Measurements from ENCODE around the gene APBB2.
"Not testable (repeated sequence)": the region's sequence is repeated elsewhere in the genome, so short reads cannot be mapped to it uniquely, and the experiment has no call there.

APBB2 gene

DNA sequence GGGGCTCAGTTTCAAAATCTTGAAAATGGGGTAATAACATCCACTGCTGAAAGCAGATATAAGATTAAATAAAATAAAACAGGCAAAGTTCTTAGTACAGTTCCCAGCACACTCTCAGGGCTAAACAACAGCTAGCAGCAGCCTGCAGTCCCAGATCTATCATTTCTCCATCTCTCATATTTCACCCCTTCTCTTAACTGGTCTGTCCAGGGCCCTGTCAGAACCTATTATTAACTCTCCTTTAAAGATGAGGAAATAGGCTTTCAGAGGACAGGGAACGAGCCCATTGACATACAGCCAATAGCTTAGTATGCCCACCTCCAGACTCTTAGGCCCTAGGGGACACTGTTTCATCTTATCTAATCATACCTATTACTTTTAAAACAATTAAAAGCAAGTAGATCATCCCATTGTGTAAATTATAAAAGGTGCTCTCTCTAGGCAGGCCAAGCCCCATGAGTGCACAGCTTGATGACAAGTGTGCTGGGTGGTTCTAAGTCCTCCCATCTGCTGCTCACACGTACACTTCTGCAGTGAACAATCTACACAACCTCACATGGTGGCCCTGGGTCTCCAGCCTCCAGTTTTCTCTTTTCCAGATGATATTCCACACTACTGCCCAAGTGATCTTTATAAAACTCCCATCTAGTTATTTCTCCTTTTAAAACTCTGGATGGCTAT is 119.0 kb downstream of the APBB2 start:
- DNase-seq, result no peak

DNA sequence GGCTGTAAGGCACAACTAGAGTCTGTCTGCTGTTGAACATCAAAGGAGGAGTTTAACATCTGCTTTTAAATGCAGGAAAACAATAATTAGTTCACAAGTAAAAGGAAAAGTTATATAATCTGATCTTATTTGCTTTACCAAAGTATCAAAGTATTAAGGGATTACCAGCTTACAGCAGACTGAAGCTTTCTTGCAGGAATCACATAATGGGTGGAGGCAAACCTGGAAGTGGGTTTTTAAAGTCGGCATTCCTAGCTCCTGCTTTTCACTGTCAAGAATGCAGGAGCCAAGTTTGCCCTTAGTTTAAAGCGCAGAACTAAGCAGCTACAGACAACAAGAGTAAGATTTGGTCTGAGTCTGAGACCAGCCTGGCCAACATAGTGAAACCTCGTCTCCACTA is 122.2 kb downstream of the APBB2 start:
- DNase-seq, result no peak

DNA sequence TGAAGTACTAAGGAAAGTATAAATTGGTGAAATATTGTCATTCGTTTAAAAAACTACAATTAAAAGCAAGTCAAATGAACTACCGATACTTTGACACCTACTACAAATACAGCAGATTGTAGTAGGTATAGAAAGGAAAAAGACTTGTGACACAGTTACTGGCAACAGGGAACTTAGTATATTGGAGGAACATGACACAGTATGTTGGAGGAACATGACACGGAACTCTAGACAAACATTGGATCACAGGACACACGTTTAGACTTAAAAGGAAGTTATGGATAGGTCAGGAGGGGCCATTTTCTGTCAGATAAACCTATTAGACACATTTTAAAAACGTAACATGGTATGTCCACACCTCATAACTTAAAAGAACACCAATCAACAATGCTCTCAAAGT is 132.5 kb downstream of the APBB2 start:
- DNase-seq, result no peak

DNA sequence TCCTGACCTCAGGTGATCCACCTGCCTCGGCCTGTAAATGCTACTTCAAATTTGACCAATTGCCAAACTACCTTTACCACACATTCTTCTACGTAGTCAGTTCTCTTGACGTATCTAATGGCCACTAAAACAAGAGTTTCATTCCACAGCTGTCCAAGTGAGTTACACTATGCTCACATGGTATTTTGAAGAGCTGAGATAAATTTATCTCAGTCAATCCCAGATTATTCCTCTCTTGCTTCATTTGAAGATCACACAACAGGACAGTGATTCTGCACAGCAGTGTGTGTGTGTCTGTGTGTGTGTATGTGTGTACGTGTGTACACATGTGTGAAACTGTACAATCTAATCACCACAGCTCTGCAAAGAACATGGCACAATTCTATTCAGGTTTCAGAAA is 133.4 kb downstream of the APBB2 start:
- no peak for DNase-seq

DNA sequence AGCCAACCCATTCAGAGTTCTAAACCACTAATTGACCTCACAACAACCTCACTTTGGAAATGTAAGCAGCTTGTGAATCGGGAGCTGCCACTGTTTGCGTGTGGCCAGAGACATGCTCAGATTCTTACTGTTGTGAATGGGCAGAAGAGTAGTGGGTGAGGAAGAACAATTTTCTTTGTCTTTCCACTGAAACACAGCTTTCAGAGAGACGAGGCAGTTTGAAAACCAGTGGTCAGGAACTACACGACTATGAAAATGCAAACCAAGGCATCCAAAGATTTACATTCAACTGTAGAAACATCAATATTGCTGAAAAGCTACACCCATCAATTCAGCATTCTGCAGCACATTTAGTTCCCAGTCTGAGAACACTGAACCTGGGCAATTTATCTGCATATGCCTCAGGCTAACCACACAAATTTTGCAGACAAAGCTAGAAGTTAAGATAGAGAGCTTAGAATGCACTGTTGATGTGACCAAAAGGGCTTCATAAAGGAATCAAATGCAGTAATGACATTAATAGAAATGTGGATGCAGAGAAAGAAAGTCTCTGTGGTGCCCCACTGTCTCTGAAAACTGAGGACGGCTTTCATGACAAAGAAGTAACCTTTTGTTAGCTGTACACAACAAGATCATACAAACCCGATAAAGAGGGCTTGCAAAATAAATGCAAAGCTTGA is 134.3 kb downstream of the APBB2 start:
- DNase-seq, result no peak

DNA sequence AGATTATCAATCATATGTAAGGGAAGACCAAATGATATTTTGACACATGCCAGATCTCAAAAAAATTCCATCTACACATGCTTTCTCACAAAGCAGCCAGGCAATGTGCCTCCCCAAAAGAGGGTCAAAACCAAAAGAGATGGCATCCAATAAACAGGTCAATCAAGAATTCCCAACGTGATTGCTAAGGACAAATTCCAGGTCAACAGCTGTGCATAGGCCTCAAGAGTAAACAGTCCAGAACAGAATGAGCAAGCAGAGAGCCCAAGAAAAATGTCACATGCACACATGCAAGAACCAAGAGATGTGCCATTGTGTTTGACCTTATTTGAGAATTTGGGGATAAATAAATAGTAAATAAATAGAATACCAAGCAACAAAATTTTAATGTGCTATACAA is 136.7 kb downstream of the APBB2 start:
- DNase-seq, result no peak

DNA sequence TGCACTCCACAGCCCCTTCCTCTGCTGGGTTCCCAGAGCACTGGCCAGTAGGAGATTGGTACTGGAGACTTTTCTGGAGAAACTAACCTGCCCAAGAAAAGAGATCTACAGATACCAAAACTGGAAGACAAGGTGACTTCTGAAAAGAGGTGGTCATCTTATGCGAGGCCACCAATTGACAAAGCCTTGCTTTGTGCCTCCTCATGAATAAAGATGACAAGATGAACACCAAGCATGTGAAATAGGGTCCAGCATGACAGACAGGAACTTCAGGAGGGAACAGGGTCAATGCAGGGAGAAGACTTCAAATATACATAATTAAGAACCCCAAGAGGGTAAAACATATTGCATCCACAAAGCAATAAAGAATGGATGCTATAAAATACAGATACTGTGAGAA is 137.9 kb downstream of the APBB2 start:
- no peak for DNase-seq

DNA sequence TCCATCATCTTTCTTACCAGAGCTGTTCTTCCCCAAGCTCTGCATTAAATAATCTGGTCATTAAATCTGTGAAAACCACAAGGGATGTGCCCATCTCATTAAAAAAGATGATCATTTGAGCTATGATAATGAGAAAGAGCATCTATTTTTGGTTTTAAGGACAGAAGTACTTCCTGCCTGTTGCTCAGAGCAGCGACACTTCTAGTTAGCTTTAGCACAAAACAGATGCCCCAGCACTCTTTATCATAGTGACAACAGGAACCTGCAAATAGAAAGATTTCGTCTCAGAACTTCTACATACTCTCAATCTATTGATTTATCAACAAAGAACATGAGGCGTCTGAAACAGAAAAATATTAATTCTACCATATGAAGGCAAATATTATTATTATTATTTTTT is 140.1 kb downstream of the APBB2 start:
- no peak for DNase-seq

DNA sequence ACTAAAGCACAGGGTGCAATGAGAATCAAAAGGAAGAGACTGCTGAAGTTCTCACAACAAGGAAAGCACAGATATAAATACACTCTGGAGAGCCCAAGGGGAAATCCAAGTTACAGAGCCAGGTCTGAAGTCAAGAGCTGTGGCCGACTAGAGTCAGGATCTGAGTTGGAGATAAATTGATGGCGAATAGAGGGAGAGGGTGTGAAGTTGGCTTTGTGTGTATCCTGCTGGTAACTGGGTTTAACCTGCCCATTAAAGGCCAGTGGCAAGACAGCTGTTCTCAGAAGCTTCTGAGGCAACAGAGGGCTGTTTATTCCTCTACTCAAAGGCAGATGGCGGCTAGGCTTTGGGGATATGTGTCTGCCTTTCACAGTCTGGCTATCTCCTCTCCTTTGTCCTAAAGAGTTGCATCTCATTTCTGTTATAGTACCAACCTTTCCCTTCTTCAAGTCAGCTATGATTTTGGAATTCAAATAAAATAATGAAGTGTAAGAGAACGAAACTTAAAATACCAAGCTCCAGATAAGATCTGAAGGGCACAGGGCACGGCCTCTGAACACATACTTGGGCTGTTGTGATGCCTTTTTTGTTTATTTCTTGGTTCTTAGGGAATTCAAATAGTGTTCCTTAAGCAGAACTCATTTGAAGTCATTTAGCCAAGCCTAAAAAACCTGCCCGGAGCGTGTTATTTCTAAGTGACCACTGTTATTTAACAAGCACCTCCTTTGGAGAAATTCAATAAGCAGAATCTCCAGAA is 142.1 kb downstream of the APBB2 start:
- no peak for DNase-seq

DNA sequence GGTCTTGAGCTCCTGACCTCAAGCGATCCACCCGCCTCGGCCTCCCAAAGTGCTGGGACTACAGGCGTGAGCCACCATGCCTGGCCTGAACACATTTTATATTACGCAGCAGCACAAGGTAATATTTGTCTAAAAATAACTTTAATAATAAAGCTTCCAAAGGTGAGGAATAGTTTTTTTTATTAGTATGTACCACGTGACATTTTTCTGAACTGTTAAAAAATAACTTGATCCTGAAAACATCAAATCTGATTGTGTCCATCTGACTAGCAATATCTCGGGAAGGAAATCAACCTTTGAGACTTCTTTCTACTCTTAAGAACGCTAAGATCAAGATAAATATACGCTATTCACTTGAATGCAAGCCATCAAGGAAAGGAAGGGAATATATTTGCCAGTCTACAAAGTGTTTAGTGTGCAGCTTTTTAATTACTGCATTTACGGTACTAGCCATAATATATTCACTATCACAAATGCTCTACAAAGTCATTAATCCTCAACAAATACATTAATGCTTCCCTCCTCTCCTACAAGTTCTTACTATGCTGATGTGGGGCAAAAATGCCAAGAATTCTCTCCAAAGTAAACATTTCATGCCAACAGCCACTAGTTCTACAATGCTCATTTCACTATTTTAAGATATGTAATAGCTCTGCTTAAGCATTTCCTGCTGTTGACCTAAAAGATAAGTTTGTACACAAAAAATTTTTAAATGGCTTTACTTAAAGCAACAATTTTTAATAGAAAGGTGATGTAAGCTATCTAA is 143.6 kb downstream of the APBB2 start:
- no peak for DNase-seq

DNA sequence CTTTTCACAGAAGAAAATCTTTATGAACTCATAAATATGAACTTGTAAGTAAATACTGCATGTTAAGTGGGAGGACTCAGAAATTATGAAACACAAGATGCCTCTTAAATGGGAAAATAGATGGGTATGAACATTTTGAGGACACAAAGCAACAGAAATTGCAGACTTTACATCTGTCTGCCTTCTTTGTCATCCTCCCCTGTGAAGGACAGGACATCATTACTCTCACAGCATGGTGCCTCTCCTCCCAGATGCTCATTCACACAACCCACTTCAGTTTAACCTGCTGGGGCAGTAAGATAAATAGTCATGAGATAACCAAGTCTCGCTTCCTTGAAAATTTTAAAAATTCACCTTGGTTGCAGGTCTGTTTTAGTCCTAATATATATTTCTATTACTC is 144.5 kb downstream of the APBB2 start:
- DNase-seq, result peak; percentile 37

DNA sequence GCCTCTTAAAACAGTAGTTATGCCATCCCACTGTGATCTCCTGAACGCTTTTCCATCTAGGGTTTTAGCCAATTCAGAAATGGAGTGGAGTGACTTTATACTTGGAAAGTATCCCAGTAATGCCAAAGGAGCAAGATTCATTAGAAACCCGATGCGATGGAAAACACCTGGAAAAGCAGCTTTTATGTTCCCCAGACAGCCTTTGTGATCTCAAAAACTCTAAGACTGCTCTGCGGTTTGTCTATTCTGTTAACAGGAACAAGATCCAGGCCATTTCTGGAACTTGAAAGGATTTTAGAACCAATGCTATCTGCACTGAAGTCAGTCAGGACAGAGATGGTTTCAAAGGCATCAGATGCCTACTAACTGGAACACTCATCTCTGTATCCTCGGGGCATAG is 145.1 kb downstream of the APBB2 start:
- no peak for DNase-seq

DNA sequence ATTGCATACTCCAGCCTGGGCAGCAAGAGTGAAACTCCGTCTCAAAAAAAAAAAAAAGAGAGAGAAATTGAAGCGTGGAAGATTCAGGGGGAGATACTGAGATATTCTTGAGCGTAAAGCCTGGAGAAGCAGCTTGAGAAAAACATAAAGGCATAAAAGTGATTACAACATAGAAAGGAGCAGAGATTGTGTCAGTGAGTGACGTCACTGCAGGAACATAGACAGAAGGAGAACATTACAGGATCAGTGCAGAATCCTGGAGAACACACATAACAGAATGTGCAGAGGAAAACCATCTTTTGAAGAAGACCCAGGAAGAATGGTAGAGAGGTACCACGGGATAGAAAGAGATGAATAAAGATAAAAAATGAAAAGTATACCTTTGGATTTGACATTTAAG is 147.0 kb downstream of the APBB2 start:
- DNase-seq, result no peak

DNA sequence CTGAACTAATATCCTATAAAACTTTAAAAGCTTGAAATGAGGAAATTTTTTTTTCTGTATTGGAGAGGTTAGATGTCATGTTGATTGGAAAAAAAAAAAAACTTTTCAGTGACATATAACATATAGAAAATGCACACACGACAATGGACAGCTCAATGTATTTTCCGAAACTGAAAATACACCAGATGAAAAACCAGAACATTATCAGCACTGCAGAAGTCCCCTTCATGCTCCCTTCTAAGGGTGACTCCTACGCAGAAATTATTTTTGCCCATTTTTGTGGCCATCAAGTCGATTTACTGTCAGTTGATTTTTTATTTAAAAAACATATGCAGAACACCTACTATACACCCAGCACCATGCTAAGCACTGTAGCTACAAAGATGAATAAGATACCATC is 148.3 kb downstream of the APBB2 start:
- DNase-seq, result no peak

DNA sequence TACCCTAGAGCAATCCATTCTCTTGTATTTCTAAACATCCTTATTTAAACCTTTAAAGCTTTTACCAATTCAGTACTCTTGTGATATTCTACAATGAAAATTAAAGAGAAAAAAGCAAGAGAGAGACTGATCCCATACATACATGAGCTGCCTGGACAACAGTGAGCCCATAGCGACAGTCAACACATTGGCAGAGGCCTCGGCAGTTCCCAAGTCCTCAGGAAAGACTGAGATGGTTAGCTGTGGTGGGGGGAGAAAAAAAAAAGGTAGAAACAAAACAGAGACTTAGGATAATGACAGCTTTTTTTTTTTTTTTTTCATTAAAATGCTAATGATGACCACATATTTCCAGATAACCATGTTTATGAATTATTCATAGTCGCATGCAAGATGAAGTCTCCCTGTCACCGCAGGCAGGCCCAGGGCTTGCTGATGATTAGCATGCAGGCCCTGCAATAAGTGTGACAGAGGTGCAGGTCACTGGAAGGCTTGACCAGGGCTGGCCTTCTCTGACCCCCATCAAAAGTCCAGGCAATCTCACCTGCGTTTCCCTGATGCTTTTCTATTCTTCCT is 148.8 kb downstream of the APBB2 start:
- DNase-seq, result no peak

DNA sequence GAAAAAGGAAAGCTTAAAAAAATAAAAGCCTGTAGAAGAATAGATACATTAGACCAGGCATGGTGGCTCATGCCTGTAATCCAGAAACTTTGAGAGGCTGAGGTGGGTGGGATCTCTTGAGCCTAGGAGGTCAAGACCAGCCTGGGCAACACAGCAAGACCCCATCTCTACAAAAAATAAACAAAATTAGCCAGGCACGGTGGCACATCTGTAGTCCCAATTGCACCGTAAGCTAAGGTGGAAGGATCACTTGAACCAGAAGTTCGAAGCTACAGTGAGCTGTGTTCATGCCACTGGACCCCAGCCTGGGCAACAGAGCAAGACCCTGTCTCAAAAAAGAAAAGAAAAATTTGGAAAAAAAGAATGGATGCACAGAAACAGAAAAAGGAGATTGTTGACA is 149.4 kb downstream of the APBB2 start:
- DNase-seq, result no peak

DNA sequence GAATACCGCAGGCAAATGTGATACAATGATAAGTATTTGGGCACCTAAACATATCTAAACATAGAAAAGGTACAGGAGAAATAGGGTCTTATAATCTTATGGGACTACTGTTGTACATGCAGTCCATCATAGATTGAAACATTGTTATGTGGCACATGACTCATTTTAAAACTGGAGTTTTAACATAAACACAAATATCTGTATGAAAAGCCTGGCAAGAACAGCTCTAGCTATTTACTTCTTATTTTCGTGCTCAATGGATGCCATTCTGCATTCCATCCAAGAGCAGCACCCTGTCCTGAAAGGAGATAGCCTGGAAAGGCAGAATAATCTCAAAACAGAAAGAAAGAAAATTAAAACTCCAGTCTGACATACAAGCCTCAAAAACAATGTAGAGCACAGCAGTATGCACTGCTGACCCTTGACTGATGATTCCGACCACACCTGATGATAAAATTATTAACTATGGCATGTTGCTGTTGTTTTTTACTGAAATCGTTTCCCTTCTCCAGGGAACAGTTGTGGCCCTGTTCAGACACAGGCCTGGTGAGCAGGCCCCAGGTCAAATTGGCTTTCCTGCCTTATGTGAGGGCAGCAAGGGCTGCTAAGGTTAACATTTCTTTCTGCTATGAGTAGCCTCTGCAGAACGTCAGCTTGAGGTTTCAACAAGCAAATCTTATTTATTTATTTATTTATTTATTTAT is 152.7 kb downstream of the APBB2 start:
- no peak for DNase-seq

DNA sequence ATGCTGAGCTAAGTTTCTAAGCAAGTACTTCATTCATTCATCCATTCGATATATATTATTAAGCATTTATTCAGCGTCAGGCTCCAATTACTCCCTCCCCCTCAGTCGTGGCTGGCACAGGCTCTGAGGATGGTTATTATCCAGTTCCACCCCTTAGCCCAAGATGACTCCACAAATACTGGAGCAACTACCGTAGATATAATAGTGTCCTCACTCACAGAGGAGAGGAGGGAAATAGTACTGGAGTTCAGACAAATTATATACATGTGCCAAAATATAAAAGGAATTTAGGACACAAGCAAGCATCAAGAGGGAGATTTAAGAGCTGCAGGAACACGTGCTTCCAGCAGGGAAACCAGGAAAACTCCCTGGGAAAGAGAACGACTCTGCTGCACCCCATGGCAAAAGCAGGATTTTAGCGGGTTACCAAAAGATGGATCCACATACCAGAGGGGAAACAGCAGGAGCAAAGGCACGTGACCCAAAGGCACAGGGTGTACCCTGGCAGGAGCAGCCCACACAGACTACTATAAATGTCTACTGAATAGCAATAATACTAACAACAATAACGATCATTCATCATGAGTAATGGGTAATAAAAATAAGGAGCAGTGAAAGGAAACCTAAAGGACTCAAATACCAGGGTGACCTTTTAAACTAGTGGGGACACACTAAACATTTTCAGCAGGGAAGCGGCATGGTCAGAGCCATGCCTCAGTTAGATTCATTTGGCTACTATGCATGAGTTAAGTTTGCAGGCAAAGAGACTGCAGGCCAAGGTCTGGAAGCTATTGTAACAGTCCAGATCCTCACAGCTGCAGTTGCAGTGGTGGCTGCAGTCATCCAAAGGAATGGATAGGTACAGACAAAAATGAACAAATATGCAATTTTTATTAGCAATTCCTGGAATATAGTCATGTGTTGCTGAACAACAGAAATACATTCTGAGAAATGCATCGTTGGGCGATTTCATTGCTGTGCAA is 153.7 kb downstream of the APBB2 start:
- DNase-seq, result no peak

DNA sequence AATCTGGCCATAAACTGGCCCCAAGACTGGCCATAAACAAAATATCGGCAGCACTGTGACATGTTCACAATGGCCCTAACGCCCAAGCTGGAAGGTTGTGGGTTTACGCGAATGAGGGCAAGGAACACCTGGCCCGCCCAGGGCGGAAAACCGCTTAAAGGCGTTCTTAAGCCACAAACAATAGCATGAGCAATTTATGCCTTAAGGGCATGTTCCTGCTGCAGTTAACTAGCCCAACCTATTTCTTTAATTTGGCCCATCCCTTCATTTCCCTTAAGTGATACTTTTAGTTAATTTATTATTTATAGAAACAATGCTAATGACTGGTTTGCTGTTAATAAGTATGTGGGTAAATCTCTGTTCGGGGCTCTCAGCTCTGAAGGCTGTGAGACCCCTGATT is 154.9 kb downstream of the APBB2 start:
- not testable (repeated sequence) for DNase-seq

DNA sequence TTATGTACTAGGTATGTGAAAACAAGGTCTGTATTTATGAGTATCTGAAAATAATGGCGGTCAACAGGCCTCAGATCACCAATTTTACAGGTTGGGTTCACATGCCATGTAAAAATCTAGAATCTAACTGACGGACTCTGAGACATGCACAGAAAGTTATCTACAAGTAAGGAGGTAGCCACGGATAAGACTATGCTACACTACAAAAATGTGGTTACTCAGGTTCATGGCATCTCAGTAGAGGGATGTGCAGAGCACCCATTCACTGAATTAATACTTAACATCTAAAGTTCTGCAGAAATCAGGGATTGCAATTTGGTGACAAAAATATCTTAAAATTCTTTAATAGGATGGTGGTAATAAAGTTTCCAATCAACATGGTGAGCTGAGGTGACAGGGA is 155.9 kb downstream of the APBB2 start:
- DNase-seq, result no peak

DNA sequence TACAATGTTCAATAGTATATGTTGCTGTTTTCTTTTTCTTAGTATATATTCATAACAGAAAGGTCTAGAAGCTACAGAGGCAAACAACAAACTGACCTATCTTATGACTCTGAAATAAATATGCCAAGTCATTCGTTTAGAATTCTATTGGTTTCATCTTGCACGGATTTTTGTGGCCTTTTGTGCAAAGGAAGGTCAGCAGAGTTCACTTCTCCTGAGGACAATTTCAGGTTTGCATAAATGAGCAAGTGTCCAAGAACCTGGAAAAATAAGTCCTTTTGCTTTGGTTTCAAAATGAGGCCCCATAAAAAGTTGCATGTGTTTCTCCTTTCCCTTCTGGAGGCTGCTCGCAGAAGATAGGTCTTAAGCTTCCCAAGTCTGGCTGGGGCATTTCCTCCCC is 156.9 kb downstream of the APBB2 start:
- no peak for DNase-seq

Measured in NCI-H1092 (cell line).